Stimulated activated CD8-positive, alpha-beta memory T cell treated with anti-CD3 and anti-CD28 coated beads, Interleukin-4, amount 100 ng/mL, for 48 hours (primary cell): ENCODE results near the gene POGZ.

Source experiments
- DNase-seq: peaks from one replicate; pipeline ENCODE4 v3.0.0-alpha.2; 2020

The POGZ gene

DNA sequence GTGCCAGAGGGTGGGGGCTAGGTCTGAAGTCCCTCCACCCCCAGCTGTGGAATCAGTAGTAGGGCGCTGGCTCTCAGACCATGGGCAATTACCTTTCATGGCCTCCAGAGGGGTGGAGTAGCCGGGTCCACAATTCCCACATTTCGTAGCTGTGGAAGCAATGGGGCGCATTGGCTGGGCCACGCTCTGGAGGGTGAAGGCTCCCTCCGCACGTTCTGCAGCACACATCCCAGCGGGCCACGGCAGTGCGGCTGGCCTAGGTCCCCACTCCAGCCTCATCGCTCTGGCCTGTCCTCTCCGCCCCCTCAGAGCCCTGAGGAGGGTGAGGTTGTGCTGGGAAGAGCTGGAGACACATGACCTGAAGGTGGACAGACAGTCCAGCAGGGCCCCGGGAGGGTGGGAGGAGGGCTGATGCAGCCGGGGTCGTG, 89.7 kb downstream of the POGZ start:
- DNase-seq: no peak

DNA sequence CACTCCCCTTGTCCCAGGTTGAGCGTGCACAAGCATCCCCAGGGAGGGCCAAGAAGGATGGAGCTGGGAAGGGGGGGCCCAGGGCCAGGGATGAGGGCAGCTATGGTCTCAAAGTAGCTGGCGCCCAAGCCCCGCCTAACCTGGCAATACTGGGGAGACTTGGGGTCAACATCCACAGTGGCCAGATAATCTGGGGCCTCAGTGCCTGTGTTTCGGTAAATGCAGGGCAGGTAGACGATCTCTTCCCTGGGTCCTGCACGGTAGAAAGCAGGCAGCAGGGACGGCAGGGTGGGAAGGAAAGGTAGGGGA, 90.0 kb downstream of the POGZ start:
- DNase-seq: no peak

DNA sequence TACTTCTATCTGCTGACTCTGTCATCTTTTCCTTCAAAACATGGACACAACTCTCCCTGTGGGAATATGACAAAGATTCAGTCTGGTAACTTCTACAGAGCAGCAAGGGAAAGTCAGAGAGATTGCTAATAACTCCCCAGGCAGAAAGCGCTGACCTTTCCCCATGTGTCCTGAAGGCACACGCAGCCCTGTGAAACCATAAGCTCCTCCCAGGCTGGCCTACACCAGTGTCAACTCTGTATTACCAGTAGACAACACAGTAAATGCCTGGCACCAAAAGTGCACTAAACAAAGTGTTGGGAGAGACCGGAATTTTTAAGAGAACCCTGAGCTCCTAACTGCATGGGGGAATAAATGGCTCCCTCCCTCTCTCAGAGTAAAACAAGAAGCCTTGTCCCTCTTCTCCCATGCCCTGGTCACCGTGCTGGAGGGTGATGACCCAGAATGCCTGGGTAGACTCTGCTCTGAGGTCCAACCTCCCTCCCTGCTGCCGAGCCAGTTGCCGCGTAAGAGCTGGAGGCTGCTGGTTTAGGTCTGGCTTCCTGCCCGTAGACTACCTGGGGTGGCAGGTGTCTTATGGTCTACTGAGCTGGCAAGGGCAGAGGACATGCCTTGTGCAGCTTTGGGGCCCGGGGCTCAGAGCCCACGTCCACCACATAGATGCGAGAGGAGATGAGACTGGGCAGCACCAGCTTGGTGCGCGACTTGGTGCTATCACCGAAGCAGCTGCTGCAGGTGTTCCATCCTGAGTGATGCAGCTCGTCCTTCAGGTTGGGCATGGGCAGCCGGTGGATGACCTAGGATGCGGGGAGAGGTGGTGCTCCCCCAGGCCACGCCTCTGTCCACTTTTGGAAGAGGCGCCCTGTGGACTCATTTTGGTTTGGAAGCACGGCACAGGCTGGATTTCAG, 90.6 kb downstream of the POGZ start:
- DNase-seq: no peak

DNA sequence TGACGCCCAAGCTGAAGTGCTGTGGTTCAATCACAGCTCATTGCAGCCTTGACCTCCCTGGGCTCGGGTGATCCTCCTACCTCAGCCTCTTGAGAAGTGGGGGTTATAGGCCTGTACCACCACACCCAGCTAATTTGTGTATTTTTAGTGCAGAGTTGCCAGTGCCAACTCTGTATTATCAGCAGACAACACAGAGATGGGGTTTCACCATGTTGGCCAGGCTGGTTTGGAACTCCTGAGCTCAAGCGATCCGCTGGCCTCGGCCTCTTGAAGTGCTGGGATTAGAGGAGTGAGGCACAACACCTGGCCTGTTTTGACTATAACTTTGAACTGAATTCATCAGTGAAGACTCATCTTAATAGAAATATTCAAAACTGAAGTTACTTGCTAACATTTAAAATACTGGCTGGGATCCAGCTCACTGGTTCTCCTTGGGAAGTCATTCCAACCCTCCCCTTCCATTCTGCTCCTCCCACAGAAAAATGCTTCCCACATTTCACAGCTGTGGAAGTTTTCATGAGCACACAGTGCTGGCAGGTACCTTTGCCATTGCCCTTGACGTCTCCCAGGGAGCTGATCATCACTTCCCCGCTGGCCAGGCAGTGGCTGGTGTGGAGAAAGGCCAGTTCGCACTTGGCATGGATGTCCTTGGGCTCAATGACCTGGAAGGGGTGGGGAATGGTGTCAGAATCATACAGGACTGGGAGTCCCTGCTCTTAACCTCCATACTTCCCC, 91.5 kb downstream of the POGZ start:
- DNase-seq: no peak

DNA sequence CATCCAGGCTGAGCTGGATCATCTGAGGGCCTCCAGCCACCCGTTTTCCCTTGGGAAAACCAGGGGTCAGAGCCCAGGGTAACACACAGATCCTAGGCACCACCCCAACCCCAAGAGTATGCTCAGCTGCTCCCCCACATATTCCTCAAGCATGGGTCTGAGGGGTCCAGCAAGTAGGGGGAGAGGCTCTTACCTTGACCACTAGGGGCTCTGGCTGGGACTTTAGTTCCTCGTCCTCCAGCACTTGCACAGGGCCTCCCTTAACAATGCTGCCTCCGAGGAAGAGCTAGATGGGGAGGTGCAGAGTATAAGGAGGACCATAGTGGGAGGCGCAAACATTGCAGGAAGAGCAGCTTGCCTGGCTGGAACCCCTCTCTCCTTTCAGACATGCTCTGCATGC, 94.3 kb downstream of the POGZ start:
- no peak for DNase-seq

DNA sequence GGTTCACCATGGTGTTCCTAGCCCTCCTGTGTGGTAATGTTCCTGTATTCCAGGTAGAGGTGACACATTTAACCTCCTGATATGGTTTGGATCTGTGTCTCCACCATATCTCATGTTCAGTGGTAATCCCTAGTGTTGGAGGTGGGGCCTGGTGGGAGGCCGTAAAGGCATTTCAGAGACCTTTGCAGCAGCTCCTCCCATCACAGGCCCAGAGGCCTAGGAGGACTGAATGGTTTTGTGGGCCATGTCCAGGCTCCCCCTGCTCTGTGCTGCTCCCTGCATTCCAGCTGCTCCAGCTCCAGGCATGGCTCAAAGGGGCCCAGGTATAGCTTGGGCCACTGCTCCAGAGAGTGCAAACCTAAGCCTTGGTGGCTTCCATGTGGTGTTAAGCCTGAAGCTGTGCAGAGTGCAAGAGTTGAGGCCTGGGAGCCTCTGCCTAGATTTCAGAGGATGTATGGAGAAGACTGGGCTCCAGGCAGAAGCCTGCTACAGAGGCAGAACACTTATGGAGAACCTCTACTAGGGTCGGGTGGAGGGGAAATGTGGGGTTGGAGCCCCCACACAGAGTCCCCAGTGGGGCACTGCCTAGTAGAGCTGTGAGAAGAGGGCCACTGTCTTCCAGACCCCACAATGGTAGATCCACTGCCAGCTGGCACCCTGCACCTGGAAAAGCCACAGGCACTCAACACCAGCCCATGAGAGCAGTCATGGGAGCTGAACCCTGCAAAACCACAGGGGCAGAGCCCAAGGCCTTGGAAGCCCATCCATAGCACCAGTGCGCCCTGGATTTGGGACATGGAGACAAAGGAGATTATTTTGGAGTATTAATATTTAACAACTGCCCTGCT, 96.8 kb downstream of the POGZ start:
- DNase-seq: no peak

DNA sequence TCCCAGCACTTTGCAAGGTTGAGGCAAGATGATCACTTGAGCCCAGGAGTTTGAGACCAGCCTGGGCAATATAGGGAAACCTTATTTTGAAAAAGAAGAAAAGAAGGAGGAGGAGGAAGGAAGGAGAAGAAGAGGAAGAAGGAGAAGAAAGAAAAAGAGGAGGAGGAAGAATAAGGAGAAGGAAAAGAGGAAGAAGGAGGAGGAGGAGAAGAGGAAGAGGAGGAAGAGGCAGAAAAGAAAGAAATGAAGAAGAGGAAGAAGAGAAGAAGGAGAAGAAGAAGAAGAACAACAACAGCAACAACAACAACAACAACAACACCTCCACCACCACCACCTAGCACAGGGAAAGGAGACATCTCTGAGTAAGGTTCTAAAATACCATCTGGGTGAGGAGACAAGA, 97.4 kb downstream of the POGZ start:
- DNase-seq: no peak

DNA sequence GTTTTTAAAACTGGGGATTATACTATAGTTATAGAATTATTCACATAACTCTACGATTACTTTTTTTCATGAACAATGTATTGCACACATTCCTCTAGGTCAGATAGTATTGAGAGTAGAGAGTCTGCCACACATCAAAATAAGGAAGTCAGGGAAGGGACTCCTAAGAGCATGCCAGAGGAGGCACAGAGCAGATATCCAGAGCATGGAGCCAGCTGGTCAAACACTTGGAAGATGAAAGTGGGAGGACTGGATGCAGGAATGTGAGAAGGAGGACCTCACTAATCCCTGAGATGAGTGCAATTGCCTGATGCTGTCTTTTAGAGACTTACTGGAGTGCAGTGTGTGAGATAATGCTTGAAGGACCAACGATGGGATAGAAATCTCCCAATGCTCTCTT, 102.6 kb downstream of the POGZ start:
- no peak for DNase-seq
